Thyroid gland (tissue), 4 donors: ENCODE data around the gene SPOCK2.

Experiments
- CTCF ChIP-seq, 6 experiments: fragments of 200-600 bp in 3 of 6; fragments of 450-650 bp in 3 of 6; sonication (generic) in 3 of 6; IDR thresholded peaks; one replicate each; pipeline ENCODE4 v1.5.1; 2016 to 2019; ENCODE audit warnings: antibody characterized with exemption in 6 of 6, mild to moderate bottlenecking in 2 of 6, inconsistent platforms in 1 of 6, moderate library complexity in 1 of 6
- POLR2A ChIP-seq, 2 donors: fragments of 450-650 bp; IDR thresholded peaks; one replicate each; pipeline ENCODE4 v1.6.1; 2017; ENCODE audit warnings: antibody characterized with exemption in 2 of 2, mild to moderate bottlenecking in 2 of 2, moderate library complexity in 1 of 2

GRCh38 chr10:72043016-72043834 is 45.1 kb downstream of the SPOCK2 start:
- no peak for TF ChIP-seq CTCF (IDR thresholded peaks at IDR 0.05)
- TF ChIP-seq POLR2A (IDR thresholded peaks at IDR 0.05), result no peak
